ENCODE measurements around the gene SHC3. TPM values are rescaled to one million over a fixed set of nuclear protein-coding genes. Genes with fewer than 3 reads are reported as not detected.

Gene SHC3
- total and polyA plus RNA-seq, 2 donors from 2014 or later: 0.95 to 1.5 TPM

DNA sequence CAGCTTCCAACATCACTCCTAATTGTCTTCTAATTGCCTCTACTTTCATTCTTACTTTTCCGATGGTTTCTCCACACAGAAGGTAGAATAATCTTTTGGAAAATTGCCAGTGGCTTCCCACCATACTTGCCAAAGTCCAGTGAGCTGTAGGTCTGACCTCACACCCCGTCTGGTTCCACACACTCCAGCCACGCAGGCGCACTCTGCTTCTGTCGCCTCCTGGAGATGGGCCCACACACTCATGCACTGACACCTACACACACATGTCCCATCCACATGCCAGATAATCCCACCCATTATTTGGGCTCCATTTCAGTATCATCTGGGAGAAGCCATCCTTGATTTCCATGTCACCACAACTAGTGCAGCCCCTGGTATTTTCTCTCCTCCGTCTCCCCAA lies 12.7 kb downstream of the SHC3 start:
- TF ChIP-seq, protein P1, sequence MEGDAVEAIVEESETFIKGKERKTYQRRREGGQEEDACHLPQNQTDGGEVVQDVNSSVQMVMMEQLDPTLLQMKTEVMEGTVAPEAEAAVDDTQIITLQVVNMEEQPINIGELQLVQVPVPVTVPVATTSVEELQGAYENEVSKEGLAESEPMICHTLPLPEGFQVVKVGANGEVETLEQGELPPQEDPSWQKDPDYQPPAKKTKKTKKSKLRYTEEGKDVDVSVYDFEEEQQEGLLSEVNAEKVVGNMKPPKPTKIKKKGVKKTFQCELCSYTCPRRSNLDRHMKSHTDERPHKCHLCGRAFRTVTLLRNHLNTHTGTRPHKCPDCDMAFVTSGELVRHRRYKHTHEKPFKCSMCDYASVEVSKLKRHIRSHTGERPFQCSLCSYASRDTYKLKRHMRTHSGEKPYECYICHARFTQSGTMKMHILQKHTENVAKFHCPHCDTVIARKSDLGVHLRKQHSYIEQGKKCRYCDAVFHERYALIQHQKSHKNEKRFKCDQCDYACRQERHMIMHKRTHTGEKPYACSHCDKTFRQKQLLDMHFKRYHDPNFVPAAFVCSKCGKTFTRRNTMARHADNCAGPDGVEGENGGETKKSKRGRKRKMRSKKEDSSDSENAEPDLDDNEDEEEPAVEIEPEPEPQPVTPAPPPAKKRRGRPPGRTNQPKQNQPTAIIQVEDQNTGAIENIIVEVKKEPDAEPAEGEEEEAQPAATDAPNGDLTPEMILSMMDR (IDR thresholded peaks at IDR 0.05; ENCODE audit: borderline replicate concordance, extremely low read depth, insufficient read depth): no peak
- no peak for FAIRE-seq
- H3K4me3 ChIP-seq (ENCODE audit: low read length in 3 of 3): no peak overlapping the region
- DNase-seq: no peak
- intact Hi-C loops (cut with DNase I): no loop called here
- no peaks in the 10 kb centered on the region for H3K36me3 ChIP-seq (ENCODE audit: control insufficient read depth in 2 of 3, insufficient read depth in 3 of 3, low read length in 3 of 3)
- no peaks in the 10 kb centered on the region for H3K9me3 ChIP-seq (ENCODE audit: control insufficient read depth in 2 of 3, insufficient read depth in 1 of 3, low read length in 3 of 3)
- no peaks in the 10 kb centered on the region for H3K4me1 ChIP-seq (ENCODE audit: control insufficient read depth in 2 of 3, insufficient read depth in 2 of 3, low read depth in 1 of 3, low read length in 3 of 3)
- H3K27me3 ChIP-seq (ENCODE audit: control insufficient read depth, insufficient read depth, low read length): no peaks in the 10 kb centered on the region
- no peak overlapping the region for H3K27ac ChIP-seq (ENCODE audit: low read depth in 2 of 2, low read length in 2 of 2)
- H3K9ac ChIP-seq (ENCODE audit: low read length in 3 of 3): no peak overlapping the region

DNA sequence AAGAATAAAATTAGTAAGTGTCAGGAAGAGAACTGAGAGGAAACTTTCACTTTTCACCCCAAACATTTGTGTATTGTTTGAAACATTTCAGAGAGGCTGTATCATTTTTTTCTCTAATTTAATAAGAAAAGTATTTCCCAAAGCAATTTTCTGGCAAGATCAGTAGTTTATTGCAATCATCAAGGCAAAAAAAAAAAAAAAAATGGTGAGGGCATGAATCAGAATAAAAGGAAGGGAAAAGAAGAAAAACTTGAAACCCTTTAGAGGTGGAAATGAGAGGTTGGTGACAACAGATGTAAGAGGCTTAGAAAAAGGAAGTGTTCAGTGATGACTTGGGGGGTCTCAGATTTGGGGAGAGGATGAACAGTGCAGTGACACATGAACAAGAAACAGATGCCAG lies 13.3 kb downstream of the SHC3 start:
- intact Hi-C loops (cut with DNase I): no loop called here
- TF ChIP-seq, protein P1 (IDR thresholded peaks at IDR 0.05; ENCODE audit: borderline replicate concordance, extremely low read depth, insufficient read depth): no peak
- no peak overlapping the region for H3K4me3 ChIP-seq (ENCODE audit: low read length in 3 of 3)
- no peaks in the 10 kb centered on the region for H3K9me3 ChIP-seq (ENCODE audit: control insufficient read depth in 2 of 3, insufficient read depth in 1 of 3, low read length in 3 of 3)
- no peak overlapping the region for H3K27ac ChIP-seq (ENCODE audit: low read depth in 2 of 2, low read length in 2 of 2)
- no peaks in the 10 kb centered on the region for H3K4me1 ChIP-seq (ENCODE audit: control insufficient read depth in 2 of 3, insufficient read depth in 2 of 3, low read depth in 1 of 3, low read length in 3 of 3)
- H3K9ac ChIP-seq (ENCODE audit: low read length in 3 of 3): no peak overlapping the region
- no peaks in the 10 kb centered on the region for H3K36me3 ChIP-seq (ENCODE audit: control insufficient read depth in 2 of 3, insufficient read depth in 3 of 3, low read length in 3 of 3)
- H3K27me3 ChIP-seq (ENCODE audit: control insufficient read depth, insufficient read depth, low read length): no peaks in the 10 kb centered on the region
- DNase-seq (no peak), FAIRE-seq (no peak)

DNA sequence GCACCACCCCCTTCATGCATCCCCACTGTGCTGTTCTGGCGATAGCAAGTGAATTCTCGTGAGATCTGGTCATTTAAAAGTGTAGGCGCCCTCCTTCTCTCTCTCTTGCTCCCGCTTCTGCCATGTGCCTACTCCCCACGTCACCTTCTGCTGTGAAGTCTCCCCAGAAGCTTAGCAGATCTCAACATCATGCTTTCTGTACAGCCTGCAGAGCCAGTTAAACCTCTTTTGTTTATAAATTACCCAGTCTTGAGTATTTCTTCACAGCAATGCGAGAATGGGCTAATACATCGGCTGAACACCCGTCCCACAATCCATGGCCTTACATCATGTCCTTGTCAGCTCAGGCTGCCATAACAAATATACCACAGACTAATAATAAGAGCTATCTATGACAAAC lies 17.4 kb downstream of the SHC3 start:
- no peak for FAIRE-seq
- no peak overlapping the region for H3K9ac ChIP-seq (ENCODE audit: low read length in 3 of 3)
- H3K4me3 ChIP-seq (ENCODE audit: low read length in 3 of 3): no peak overlapping the region
- no peak for DNase-seq
- H3K4me1 ChIP-seq (ENCODE audit: control insufficient read depth in 2 of 3, insufficient read depth in 2 of 3, low read depth in 1 of 3, low read length in 3 of 3): no peaks in the 10 kb centered on the region
- no peak overlapping the region for H3K27ac ChIP-seq (ENCODE audit: low read depth in 2 of 2, low read length in 2 of 2)
- TF ChIP-seq, protein P1 (IDR thresholded peaks at IDR 0.05; ENCODE audit: borderline replicate concordance, extremely low read depth, insufficient read depth): no peak
- no peaks in the 10 kb centered on the region for H3K27me3 ChIP-seq (ENCODE audit: control insufficient read depth, insufficient read depth, low read length)
- intact Hi-C loops (cut with DNase I): no loop called here
- no peaks in the 10 kb centered on the region for H3K9me3 ChIP-seq (ENCODE audit: control insufficient read depth in 2 of 3, insufficient read depth in 1 of 3, low read length in 3 of 3)
- H3K36me3 ChIP-seq (ENCODE audit: control insufficient read depth in 2 of 3, insufficient read depth in 3 of 3, low read length in 3 of 3): no peaks in the 10 kb centered on the region

DNA sequence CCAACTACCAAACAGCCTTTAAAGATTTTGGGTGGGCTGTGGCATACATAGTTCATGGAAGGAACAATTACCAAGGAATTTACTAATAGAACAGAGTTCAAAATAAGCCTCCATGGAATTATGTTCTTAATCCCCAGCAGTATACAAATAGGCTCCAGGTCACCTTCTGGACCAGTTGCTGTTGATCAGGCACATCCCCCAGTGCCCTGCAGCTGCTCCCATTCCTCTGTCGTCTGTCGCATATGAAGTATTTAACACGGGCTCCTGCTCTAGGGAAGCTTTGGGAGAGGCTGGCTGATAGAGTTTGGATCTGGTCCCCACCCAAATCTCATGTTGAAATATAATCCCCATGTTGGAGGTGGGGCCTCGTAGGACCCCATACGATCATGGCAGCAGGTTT lies 17.8 kb downstream of the SHC3 start:
- Histone ChIP-seq H3K27me3 (ENCODE audit: control insufficient read depth, insufficient read depth, low read length) (no peaks in the 10 kb centered on the region), H3K4me1 (ENCODE audit: control insufficient read depth in 2 of 3, insufficient read depth in 2 of 3, low read depth in 1 of 3, low read length in 3 of 3) (no peaks in the 10 kb centered on the region), H3K27ac (ENCODE audit: low read depth in 2 of 2, low read length in 2 of 2) (no peak overlapping the region), H3K9me3 (ENCODE audit: control insufficient read depth in 2 of 3, insufficient read depth in 1 of 3, low read length in 3 of 3) (no peaks in the 10 kb centered on the region), H3K9ac (ENCODE audit: low read length in 3 of 3) (no peak overlapping the region), H3K36me3 (ENCODE audit: control insufficient read depth in 2 of 3, insufficient read depth in 3 of 3, low read length in 3 of 3) (no peaks in the 10 kb centered on the region), H3K4me3 (ENCODE audit: low read length in 3 of 3) (no peak overlapping the region)
- no peak for DNase-seq
- TF ChIP-seq, protein P1 (IDR thresholded peaks at IDR 0.05; ENCODE audit: borderline replicate concordance, extremely low read depth, insufficient read depth): no peak
- intact Hi-C loops (cut with DNase I): no loop called here
- FAIRE-seq: no peak

All from kidney (tissue), 14 donors.